WTC11 (cell line): ENCODE measurements around the gene PIK3C3. TPM values are rescaled to one million over a fixed set of nuclear protein-coding genes. Genes with fewer than 3 reads are reported as not detected.

Experiments
- ATAC-seq: fragments of 200-7000 bp; cut with Tn5 transposase; 2 replicates; pipeline ENCODE4 v1.10.0; 2021; ENCODE audit warnings: mild to moderate bottlenecking, moderate library complexity
- CTCF ChIA-PET: fragments of 300-600 bp; sonication (Branson Sonifier 250); formaldehyde crosslinking; loops from one replicate; lab custom pipeline; 2021; ENCODE audit warnings: antibody characterized with exemption; lab: Charles Lee
- POLR2A ChIA-PET: fragments of 350-600 bp; sonication (Branson Sonifier 250); formaldehyde crosslinking; loops from one replicate; lab custom pipeline; 2021; ENCODE audit warnings: antibody characterized with exemption; lab: Charles Lee
- DNase-seq: peaks from one replicate; pipeline ENCODE4 v3.0.0; 2021; ENCODE audit warnings: low spot score
- H3K27ac Mint-ChIP-seq: 2 replicates; pipeline ENCODE4 v1.8.0; 2021; ENCODE audit warnings: mixed read lengths
- H3K27me3 Mint-ChIP-seq: 2 replicates; pipeline ENCODE4 v1.8.0; 2021; ENCODE audit warnings: low read depth, mild to moderate bottlenecking, moderate library complexity, mixed read lengths
- H3K36me3 Mint-ChIP-seq: 2 replicates; pipeline ENCODE4 v1.8.0; 2021; ENCODE audit warnings: mixed read lengths
- H3K4me1 Mint-ChIP-seq: 2 replicates; pipeline ENCODE4 v1.8.0; 2022; ENCODE audit warnings: mixed read lengths
- H3K4me3 Mint-ChIP-seq: 2 replicates; pipeline ENCODE4 v1.8.0; 2021; ENCODE audit warnings: mild to moderate bottlenecking, moderate library complexity, mixed read lengths
- H3K9me3 Mint-ChIP-seq: 2 replicates; pipeline ENCODE4 v1.8.0; 2021; ENCODE audit warnings: mixed read lengths
- CBFB ChIP-seq: sonication (generic); formaldehyde crosslinking; IDR thresholded peaks from 2 replicates; pipeline ENCODE4 v1.8.1; 2022; ENCODE audit warnings: mild to moderate bottlenecking, low read depth, missing genetic modification reagents
- FOXJ3 ChIP-seq: sonication (generic); formaldehyde crosslinking; IDR thresholded peaks from 2 replicates; pipeline ENCODE4 v1.9.0; 2021; ENCODE audit warnings: missing genetic modification reagents, mild to moderate bottlenecking, borderline replicate concordance
- GABPB1 ChIP-seq: sonication (generic); formaldehyde crosslinking; IDR thresholded peaks from 2 replicates; pipeline ENCODE4 v1.8.1; 2023; ENCODE audit warnings: mild to moderate bottlenecking, missing genetic modification reagents
- IRF2 ChIP-seq: sonication (generic); formaldehyde crosslinking; IDR thresholded peaks from 2 replicates; pipeline ENCODE4 v1.8.0; 2022; ENCODE audit warnings: low read depth, missing genetic modification reagents, borderline replicate concordance
- JUN ChIP-seq: sonication (generic); formaldehyde crosslinking; IDR thresholded peaks from 2 replicates; pipeline ENCODE4 v1.8.0; 2023; ENCODE audit warnings: mild to moderate bottlenecking, missing genetic modification reagents
- KAT7 ChIP-seq: sonication (generic); formaldehyde crosslinking; IDR thresholded peaks from 2 replicates; pipeline ENCODE4 v1.8.1; 2023; ENCODE audit warnings: missing genetic modification reagents, mild to moderate bottlenecking, borderline replicate concordance
- NFATC4 ChIP-seq: fragments of 250-450 bp; sonication (Bioruptor Pico); IDR thresholded peaks from 2 replicates; pipeline ENCODE4 v1.9.0; 2021; ENCODE audit warnings: mild to moderate bottlenecking
- PRRX2 ChIP-seq: fragments of 250-450 bp; sonication (Bioruptor Pico); IDR thresholded peaks from 2 replicates; pipeline ENCODE4 v1.8.0; 2021; ENCODE audit warnings: mild to moderate bottlenecking
- SMAD3 ChIP-seq: sonication (generic); formaldehyde crosslinking; IDR thresholded peaks from 2 replicates; pipeline ENCODE4 v1.8.0; 2022; ENCODE audit warnings: missing genetic modification reagents, mild to moderate bottlenecking, borderline replicate concordance
- SMAD4 ChIP-seq: sonication (generic); formaldehyde crosslinking; IDR thresholded peaks from 2 replicates; pipeline ENCODE4 v1.8.0; 2022; ENCODE audit warnings: mild to moderate bottlenecking, missing genetic modification reagents
- total RNA-seq: library from RNA; stranded (reverse); gene quantifications from 3 replicates; pipeline ENCODE4 v1.2.3, GENCODE V29; 2021
- TF ChIP-seq, protein P1 (sequence below): fragments of 250-450 bp; sonication (Bioruptor Pico); IDR thresholded peaks from 2 replicates; pipeline ENCODE4 v2.1.2; 2022; ENCODE audit warnings: mild to moderate bottlenecking, moderate library complexity
- TF ChIP-seq, protein P2 (sequence below): sonication (generic); formaldehyde crosslinking; IDR thresholded peaks from 2 replicates; pipeline ENCODE4 v1.8.0; 2022; ENCODE audit warnings: mild to moderate bottlenecking, missing genetic modification reagents
- TF ChIP-seq, protein P3 (sequence below): sonication (generic); formaldehyde crosslinking; IDR thresholded peaks from 2 replicates; pipeline ENCODE4 v1.8.1; 2023; ENCODE audit warnings: mild to moderate bottlenecking, missing genetic modification reagents, moderate library complexity
- TF ChIP-seq, protein P4 (sequence below): fragments of 200-600 bp; IDR thresholded peaks from 2 replicates; pipeline ENCODE4 v1.8.0; 2022; ENCODE audit warnings: antibody characterized with exemption
- TF ChIP-seq, protein P5 (sequence below): sonication (generic); formaldehyde crosslinking; IDR thresholded peaks from 2 replicates; pipeline ENCODE4 v1.8.0; 2022; ENCODE audit warnings: mild to moderate bottlenecking, missing genetic modification reagents
- TF ChIP-seq, protein P6 (sequence below): sonication (generic); formaldehyde crosslinking; IDR thresholded peaks from 2 replicates; pipeline ENCODE4 v1.8.0; 2022; ENCODE audit warnings: mild to moderate bottlenecking, missing genetic modification reagents
- TF ChIP-seq, protein P7 (sequence below): fragments of 250-450 bp; sonication (Bioruptor Pico); IDR thresholded peaks from 2 replicates; pipeline ENCODE4 v1.8.0; 2021; ENCODE audit warnings: mild to moderate bottlenecking
- TF ChIP-seq, protein P8 (sequence below): sonication (generic); formaldehyde crosslinking; IDR thresholded peaks from 2 replicates; pipeline ENCODE4 v1.8.1; 2023; ENCODE audit warnings: mild to moderate bottlenecking, missing genetic modification reagents

Gene PIK3C3
- total RNA-seq, 1 experiment from 2014 or later: 40.4 TPM

DNA sequence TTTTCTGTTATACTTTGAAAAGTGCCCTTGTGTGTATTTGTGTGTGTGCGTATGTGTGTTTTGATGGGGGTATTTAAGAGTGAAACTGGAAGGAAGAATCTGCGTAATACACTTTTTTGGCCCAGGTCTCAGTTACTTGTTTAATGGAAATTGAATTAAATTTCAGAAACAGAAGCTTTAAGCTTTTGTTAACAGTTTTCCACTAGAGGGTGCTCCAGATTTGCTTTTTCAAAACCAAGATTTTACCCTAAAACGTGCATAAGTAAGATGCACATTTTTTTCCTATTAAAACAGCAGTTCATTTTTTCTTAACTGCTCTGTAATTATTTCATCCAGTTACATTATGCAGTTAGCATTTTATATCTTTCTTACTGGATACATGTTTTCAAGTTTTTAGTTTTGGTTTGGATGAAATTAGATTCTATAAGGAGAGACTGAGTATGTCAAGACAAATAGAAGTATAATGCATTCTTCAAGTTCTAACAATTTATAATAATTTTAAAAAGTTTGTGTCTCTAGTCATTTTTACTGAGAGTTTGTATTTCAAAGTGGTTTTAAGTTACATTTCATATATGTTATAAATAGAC lies 97.2 kb downstream of the PIK3C3 start (continued):
- TF ChIP-seq, protein P1, sequence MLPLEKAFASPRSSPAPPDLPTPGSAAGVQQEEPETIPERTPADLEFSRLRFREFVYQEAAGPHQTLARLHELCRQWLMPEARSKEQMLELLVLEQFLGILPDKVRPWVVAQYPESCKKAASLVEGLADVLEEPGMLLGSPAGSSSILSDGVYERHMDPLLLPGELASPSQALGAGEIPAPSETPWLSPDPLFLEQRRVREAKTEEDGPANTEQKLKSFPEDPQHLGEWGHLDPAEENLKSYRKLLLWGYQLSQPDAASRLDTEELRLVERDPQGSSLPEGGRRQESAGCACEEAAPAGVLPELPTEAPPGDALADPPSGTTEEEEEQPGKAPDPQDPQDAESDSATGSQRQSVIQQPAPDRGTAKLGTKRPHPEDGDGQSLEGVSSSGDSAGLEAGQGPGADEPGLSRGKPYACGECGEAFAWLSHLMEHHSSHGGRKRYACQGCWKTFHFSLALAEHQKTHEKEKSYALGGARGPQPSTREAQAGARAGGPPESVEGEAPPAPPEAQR: no peak
- TF ChIP-seq, protein P2, sequence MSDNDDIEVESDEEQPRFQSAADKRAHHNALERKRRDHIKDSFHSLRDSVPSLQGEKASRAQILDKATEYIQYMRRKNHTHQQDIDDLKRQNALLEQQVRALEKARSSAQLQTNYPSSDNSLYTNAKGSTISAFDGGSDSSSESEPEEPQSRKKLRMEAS: no peak
- TF ChIP-seq IRF2 (CRISPR knock-in tag): no peak

DNA sequence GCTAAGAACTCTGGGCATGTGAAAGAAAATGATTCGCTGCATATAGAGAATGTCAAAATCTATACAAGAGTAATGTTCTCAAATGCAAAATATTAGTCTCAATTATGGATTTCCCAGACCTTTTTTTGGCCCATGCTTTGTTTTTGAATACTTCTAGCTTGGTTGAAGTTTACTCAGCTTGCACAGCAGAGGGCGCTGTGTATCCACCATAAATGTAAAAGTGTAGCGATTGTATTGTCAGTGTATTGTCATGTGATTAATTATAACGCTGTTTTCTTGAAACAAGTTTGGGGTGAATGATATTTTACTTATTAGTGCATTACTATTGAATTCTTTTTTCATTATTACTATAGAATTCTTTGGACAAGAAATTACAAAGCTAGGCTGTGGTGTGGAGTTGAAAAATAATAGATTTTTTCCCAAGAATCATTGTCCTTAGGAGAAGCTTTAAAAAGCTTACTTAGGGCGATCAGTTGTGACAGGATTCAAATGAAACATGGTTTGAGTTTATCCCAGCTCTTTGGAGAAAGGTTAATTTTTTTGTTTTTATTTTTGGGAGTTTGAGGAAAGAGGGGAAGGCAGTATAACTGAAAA lies 98.3 kb downstream of the PIK3C3 start:
- DNase-seq (peak; percentile 52), ATAC-seq (peak; percentile 56)
- Mint-ChIP-seq H3K4me1 (peaks cover 18% of the 10 kb centered on the region), H3K9me3 (no peaks in the 10 kb centered on the region), H3K36me3 (peaks cover 18% of the 10 kb centered on the region), H3K27ac (no peak overlapping the region), H3K27me3 (no peaks in the 10 kb centered on the region), H3K4me3 (no peak overlapping the region)
- ChIA-PET POLR2A (interaction anchor here (0.6 kb wide), 2 partner anchors 46 to 419 kb away, joined by 3 to 9 read pairs; no protein-coding TSS in a partner anchor), CTCF (interaction anchor here (0.6 to 1.8 kb wide), 28 partner anchors 9 to 1532 kb away, joined by 3 to 11 read pairs (median 4); no protein-coding TSS in a partner anchor)
- TF ChIP-seq, protein P3, sequence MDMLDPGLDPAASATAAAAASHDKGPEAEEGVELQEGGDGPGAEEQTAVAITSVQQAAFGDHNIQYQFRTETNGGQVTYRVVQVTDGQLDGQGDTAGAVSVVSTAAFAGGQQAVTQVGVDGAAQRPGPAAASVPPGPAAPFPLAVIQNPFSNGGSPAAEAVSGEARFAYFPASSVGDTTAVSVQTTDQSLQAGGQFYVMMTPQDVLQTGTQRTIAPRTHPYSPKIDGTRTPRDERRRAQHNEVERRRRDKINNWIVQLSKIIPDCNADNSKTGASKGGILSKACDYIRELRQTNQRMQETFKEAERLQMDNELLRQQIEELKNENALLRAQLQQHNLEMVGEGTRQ (CRISPR knock-in tag): peak; percentile 27; the same call in 1 of the 2 replicates
- TF ChIP-seq, protein P4, sequence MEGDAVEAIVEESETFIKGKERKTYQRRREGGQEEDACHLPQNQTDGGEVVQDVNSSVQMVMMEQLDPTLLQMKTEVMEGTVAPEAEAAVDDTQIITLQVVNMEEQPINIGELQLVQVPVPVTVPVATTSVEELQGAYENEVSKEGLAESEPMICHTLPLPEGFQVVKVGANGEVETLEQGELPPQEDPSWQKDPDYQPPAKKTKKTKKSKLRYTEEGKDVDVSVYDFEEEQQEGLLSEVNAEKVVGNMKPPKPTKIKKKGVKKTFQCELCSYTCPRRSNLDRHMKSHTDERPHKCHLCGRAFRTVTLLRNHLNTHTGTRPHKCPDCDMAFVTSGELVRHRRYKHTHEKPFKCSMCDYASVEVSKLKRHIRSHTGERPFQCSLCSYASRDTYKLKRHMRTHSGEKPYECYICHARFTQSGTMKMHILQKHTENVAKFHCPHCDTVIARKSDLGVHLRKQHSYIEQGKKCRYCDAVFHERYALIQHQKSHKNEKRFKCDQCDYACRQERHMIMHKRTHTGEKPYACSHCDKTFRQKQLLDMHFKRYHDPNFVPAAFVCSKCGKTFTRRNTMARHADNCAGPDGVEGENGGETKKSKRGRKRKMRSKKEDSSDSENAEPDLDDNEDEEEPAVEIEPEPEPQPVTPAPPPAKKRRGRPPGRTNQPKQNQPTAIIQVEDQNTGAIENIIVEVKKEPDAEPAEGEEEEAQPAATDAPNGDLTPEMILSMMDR: peak; percentile 87
- TF ChIP-seq, protein P5, sequence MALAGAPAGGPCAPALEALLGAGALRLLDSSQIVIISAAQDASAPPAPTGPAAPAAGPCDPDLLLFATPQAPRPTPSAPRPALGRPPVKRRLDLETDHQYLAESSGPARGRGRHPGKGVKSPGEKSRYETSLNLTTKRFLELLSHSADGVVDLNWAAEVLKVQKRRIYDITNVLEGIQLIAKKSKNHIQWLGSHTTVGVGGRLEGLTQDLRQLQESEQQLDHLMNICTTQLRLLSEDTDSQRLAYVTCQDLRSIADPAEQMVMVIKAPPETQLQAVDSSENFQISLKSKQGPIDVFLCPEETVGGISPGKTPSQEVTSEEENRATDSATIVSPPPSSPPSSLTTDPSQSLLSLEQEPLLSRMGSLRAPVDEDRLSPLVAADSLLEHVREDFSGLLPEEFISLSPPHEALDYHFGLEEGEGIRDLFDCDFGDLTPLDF (CRISPR knock-in tag): no peak
- TF ChIP-seq, protein P6, sequence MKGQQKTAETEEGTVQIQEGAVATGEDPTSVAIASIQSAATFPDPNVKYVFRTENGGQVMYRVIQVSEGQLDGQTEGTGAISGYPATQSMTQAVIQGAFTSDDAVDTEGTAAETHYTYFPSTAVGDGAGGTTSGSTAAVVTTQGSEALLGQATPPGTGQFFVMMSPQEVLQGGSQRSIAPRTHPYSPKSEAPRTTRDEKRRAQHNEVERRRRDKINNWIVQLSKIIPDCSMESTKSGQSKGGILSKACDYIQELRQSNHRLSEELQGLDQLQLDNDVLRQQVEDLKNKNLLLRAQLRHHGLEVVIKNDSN (CRISPR knock-in tag): no peak

DNA sequence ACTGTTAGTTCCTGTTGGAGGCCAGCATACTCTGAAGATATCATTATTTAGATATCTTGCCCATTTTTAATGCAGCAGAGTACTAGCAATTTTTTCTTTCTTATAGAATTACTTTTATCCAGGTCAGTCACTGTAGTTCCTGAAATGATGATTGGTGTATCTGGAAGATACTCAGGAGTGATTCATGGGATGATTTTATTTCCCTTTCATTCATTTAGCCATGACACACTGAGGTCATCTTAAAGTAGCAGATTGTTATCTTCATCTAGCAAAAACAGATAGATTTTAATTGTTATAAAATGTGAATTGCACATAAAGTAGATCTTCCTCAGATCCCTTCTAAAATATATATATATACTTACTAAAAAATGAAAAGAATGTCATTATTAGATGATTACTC lies 109.1 kb downstream of the PIK3C3 start:
- TF ChIP-seq SMAD3 (CRISPR knock-in tag) (no peak), JUN (CRISPR knock-in tag) (no peak), NFATC4 (CRISPR knock-in tag) (no peak), PRRX2 (no peak), SMAD4 (CRISPR knock-in tag) (no peak)
- Mint-ChIP-seq H3K4me1 (peaks cover 6% of the 10 kb centered on the region), H3K27ac (no peak overlapping the region), H3K36me3 (peaks cover 18% of the 10 kb centered on the region), H3K27me3 (no peaks in the 10 kb centered on the region), H3K4me3 (no peak overlapping the region), H3K9me3 (no peaks in the 10 kb centered on the region)
- ChIA-PET CTCF (interaction anchor here (1.0 kb wide), 1 partner anchor 12 kb away, joined by 3 read pairs; no protein-coding TSS in a partner anchor), POLR2A (no interaction called here)
- DNase-seq (no peak), ATAC-seq (no peak)

DNA sequence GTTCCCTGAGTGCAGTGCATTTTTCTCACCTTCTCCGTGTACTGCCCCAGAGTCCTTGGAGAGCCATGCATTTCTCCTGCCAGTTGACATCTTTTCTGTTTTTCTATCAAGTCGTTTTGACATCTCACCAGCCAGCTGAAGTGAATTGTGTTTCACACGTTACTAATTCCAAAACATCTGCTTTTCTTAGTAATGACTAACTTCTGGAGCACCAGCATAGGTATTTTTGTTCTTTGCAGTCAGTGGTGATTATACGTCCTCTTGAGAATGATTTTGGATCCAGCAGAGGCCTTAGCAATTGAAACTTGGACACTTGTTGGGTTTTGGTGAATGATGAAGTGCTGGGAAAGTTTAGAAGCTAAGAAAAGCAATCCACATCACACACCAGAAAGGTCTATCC lies 112.5 kb downstream of the PIK3C3 start:
- H3K9me3 Mint-ChIP-seq: peaks cover 4% of the 10 kb centered on the region; the same call in 1 of the 2 replicates
- TF ChIP-seq CBFB (CRISPR knock-in tag) (no peak), KAT7 (CRISPR knock-in tag) (no peak), FOXJ3 (no peak), GABPB1 (CRISPR knock-in tag) (no peak)
- TF ChIP-seq, protein P7, sequence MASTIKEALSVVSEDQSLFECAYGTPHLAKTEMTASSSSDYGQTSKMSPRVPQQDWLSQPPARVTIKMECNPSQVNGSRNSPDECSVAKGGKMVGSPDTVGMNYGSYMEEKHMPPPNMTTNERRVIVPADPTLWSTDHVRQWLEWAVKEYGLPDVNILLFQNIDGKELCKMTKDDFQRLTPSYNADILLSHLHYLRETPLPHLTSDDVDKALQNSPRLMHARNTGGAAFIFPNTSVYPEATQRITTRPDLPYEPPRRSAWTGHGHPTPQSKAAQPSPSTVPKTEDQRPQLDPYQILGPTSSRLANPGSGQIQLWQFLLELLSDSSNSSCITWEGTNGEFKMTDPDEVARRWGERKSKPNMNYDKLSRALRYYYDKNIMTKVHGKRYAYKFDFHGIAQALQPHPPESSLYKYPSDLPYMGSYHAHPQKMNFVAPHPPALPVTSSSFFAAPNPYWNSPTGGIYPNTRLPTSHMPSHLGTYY (CRISPR knock-in tag): no peak
- TF ChIP-seq, protein P8, sequence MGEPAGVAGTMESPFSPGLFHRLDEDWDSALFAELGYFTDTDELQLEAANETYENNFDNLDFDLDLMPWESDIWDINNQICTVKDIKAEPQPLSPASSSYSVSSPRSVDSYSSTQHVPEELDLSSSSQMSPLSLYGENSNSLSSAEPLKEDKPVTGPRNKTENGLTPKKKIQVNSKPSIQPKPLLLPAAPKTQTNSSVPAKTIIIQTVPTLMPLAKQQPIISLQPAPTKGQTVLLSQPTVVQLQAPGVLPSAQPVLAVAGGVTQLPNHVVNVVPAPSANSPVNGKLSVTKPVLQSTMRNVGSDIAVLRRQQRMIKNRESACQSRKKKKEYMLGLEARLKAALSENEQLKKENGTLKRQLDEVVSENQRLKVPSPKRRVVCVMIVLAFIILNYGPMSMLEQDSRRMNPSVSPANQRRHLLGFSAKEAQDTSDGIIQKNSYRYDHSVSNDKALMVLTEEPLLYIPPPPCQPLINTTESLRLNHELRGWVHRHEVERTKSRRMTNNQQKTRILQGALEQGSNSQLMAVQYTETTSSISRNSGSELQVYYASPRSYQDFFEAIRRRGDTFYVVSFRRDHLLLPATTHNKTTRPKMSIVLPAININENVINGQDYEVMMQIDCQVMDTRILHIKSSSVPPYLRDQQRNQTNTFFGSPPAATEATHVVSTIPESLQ (CRISPR knock-in tag): no peak

More for the DNA sequence above, 112.5 kb downstream of the PIK3C3 start:
- CTCF ChIA-PET: interaction anchor here (1.6 kb wide), 1 partner anchor 14 kb away, joined by 6 read pairs; no protein-coding TSS in a partner anchor
- H3K36me3 Mint-ChIP-seq: peaks cover 19% of the 10 kb centered on the region
- no peaks in the 10 kb centered on the region for H3K27me3 Mint-ChIP-seq
- POLR2A ChIA-PET: no interaction called here
- no peak for ATAC-seq
- H3K4me3 Mint-ChIP-seq: no peak overlapping the region
- H3K4me1 Mint-ChIP-seq: peaks cover 6% of the 10 kb centered on the region
- H3K27ac Mint-ChIP-seq: no peak overlapping the region
- no peak for DNase-seq
